HAP-1 (cell line): ENCODE results near the gene THADA.
"Not testable (repeated sequence)": the region's sequence is repeated elsewhere in the genome, so short reads cannot be mapped to it uniquely, and the experiment has no call there.

ENCODE experiments used
- DNase-seq, 2 experiments: peaks; one replicate each; pipeline ENCODE4 v3.0.0-alpha.2; 2016 to 2020; ENCODE audit warnings: low spot score in 2 of 2
- H3K27me3 ChIP-seq: fragments of 250-450 bp; sonication (Bioruptor Pico); 2 replicates; pipeline ENCODE4 v1.5.1; 2020; ENCODE audit warnings: low read depth, mild to moderate bottlenecking, moderate library complexity
- H3K36me3 ChIP-seq: fragments of 250-450 bp; sonication (Bioruptor Pico); replicated peaks from 2 replicates; pipeline ENCODE4 v1.5.1; 2020; ENCODE audit warnings: mild to moderate bottlenecking
- H3K4me1 ChIP-seq: fragments of 250-450 bp; sonication (Bioruptor Pico); 2 replicates; pipeline ENCODE4 v1.5.1; 2020; ENCODE audit warnings: mild to moderate bottlenecking
- H3K4me3 ChIP-seq: fragments of 250-450 bp; sonication (Bioruptor Pico); 2 replicates; pipeline ENCODE4 v1.5.1; 2020; ENCODE audit warnings: mild to moderate bottlenecking, moderate library complexity
- H3K9me3 ChIP-seq: fragments of 250-450 bp; sonication (Bioruptor Pico); 2 replicates; pipeline ENCODE4 v1.5.1; 2020; ENCODE audit warnings: mild to moderate bottlenecking, moderate library complexity
- in situ Hi-C: fragments of 300-500 bp; cut with MboI; formaldehyde crosslinking; loops from 3 replicates; pipeline ENCODE4 v1.14.3; 2020; ENCODE audit warnings: low sequenced_read_pairs, inconsistent platforms, mixed read lengths

Gene THADA, protein sequence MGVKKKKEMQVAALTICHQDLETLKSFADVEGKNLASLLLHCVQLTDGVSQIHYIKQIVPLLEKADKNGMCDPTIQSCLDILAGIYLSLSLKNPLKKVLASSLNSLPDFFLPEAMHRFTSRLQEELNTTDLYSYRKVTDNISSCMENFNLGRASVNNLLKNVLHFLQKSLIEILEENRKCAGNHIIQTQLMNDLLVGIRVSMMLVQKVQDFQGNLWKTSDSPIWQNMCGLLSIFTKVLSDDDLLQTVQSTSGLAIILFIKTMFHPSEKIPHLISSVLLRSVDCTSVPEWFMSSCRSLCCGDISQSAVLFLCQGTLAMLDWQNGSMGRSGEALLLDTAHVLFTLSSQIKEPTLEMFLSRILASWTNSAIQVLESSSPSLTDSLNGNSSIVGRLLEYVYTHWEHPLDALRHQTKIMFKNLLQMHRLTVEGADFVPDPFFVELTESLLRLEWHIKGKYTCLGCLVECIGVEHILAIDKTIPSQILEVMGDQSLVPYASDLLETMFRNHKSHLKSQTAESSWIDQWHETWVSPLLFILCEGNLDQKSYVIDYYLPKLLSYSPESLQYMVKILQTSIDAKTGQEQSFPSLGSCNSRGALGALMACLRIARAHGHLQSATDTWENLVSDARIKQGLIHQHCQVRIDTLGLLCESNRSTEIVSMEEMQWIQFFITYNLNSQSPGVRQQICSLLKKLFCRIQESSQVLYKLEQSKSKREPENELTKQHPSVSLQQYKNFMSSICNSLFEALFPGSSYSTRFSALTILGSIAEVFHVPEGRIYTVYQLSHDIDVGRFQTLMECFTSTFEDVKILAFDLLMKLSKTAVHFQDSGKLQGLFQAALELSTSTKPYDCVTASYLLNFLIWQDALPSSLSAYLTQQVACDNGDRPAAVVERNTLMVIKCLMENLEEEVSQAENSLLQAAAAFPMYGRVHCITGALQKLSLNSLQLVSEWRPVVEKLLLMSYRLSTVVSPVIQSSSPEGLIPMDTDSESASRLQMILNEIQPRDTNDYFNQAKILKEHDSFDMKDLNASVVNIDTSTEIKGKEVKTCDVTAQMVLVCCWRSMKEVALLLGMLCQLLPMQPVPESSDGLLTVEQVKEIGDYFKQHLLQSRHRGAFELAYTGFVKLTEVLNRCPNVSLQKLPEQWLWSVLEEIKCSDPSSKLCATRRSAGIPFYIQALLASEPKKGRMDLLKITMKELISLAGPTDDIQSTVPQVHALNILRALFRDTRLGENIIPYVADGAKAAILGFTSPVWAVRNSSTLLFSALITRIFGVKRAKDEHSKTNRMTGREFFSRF (N-terminal part only)

DNA sequence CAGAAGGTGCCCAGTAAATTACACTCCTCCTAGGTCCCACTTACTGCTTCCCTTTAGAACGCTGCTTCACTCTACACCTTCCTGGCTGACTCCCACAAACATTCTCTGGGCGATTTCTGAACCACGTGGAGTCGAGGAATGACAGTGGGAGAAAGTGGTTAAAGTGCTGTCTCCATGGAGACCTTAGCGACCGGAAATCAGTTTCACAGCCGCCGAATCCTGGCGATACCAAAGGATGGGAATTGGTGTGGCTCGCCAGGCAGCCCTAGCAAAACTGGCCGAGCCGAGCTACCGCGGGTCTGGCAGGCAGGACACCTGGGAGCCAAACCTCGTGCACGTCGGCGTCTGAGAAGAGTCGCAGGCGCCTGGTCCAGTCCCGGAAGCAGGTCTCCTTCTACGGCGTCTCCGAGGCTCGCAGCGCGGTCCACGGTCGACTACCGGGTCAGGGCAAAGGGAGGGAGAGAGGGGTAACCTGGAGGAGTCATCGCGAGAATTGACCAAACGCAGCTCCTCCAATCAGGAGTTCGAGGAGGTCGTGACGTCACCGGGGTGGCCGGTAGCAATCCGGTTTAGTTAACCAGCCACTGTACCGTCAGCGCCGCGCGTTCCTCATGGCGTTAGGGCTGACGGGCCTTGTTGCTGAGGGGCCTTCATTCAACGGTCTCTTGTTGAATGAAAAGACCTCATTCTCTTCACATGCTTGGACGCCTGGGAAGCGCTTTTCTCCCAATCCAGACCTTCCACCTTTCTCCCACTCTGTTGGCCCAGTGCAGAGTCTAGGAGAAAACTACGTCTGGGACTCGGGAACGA lies at the start of gene THADA:
Gene THADA, minus strand, starts transcription at position 436 of the 810 bp plus-strand sequence. CDS start 3,646 bp downstream, outside the sequence.
- Histone ChIP-seq H3K4me1 (peaks cover 8% of the 10 kb centered on the region), H3K27me3 (peaks cover 3% of the 10 kb centered on the region; the same call in 1 of the 2 replicates), H3K4me3 (peak within 1 kb of the TSS; percentile 80), H3K36me3 (peaks cover 5% of the 10 kb centered on the region), H3K9me3 (no peaks in the 10 kb centered on the region)
- in situ Hi-C loops, result no loop called here
- DNase-seq, result peak; percentile 98 to 99

DNA sequence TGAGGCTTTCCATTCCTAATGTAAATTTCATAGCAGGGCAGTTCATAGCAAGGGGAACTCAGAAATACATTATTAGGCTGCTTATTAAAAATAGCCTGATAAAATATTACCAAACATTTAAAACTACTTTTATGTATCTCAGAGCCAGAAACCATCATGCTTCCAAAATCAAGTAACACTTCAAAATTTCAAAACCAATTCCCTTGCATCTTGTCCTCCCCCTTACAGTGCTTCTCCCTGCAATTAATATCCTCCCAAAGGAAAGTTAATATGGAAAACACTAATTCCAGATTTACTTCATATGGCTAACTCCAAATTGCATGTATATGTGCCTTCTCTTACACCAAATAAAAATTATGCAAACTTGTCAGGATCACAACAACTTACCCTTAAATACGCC lies 47.8 kb upstream of the THADA start:
- in situ Hi-C loops, result no loop called here
- H3K4me3 ChIP-seq, result no peak overlapping the region

DNA sequence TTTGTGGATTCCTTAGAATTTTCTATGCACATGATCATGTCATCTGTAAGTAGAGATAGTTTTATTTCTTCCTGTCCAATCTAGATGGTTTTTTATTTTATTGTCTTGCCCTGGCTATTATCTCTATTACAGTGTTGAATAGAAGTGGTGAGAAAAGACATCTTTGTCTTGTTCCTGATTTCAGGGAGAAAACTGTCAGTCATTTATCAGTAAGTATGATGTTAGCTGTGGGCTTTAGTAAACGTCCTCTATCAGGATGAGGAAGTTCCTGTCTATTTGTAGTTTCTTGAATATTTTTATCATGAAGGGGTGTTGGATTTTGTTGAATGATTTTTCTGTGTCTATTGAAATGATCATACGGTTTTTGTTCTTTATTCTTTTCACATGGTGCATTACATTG lies 46.5 kb upstream of the THADA start:
- no peaks in the 10 kb centered on the region for H3K27me3 ChIP-seq
- no peak for DNase-seq
- H3K4me3 ChIP-seq, result no peak overlapping the region
- H3K4me1 ChIP-seq, result peaks cover 13% of the 10 kb centered on the region; the same call in 1 of the 2 replicates
- H3K9me3 ChIP-seq, result no peaks in the 10 kb centered on the region
- in situ Hi-C loops, result no loop called here
- H3K36me3 ChIP-seq, result no peaks in the 10 kb centered on the region

More for the DNA sequence above, 47.8 kb upstream of the THADA start:
- no peak for DNase-seq
- H3K27me3 ChIP-seq, result no peaks in the 10 kb centered on the region
- H3K36me3 ChIP-seq, result no peaks in the 10 kb centered on the region
- no peaks in the 10 kb centered on the region for H3K9me3 ChIP-seq
- H3K4me1 ChIP-seq, result peaks cover 7% of the 10 kb centered on the region; the same call in 1 of the 2 replicates

DNA sequence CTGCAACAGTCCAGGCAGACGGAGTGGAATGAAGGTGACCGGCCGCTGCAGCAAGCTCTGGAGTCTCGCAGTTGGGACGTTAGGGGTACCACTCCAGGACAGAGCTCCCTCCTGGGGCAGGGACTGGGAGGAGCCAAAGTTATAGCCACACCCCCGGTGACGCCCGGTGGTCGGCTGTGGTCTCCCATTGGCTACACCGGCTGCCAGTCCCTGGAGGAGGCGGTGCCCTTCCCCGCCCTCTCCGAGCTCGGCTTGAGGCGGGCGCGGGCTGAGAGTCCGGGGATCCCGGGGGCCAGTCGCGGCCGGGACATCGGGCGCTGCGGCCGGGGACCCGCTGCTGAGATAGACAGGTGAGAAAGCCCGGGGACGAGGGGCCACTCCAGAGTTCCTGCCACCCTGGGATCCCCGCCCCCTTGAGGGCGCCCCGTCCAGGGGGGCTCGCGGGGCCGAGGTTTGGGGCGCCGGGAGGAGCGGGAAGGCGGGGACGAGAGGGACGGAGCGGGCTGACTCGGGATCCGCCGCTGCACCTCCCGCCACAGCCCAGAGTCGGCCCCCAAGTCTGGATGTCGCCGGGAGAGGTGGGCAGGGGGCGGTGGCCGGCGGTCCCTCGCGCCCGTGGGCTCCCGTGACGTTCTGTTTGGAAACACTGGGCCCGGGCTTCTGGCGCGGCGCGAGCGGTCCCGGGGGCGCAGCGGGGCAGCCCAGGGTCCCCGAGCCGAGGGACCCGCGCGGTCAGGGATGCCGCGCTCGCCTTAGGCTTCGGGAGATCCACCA lies 41.4 kb upstream of the THADA start, which contains the start of gene PLEKHH2:
Gene PLEKHH2, plus strand, starts transcription at position 231 of the 774 bp plus-strand sequence. CDS start 7,414 bp downstream, outside the sequence.
- peak; percentile 78 to 96 for DNase-seq
- in situ Hi-C loops, result no loop called here
- Histone ChIP-seq H3K36me3 (no peaks in the 10 kb centered on the region), H3K9me3 (no peaks in the 10 kb centered on the region), H3K4me3 (peak within 1 kb of the TSS; percentile 83), H3K4me1 (peaks cover 22% of the 10 kb centered on the region), H3K27me3 (no peaks in the 10 kb centered on the region)

GRCh38 chr2:43636621-43637020 lies 40.8 kb upstream of the THADA start:
- Histone ChIP-seq H3K9me3 (no peaks in the 10 kb centered on the region), H3K36me3 (no peaks in the 10 kb centered on the region), H3K4me3 (peak overlapping the region; percentile 83), H3K27me3 (no peaks in the 10 kb centered on the region), H3K4me1 (peaks cover 22% of the 10 kb centered on the region)
- in situ Hi-C loops, result no loop called here
- no peak for DNase-seq

DNA sequence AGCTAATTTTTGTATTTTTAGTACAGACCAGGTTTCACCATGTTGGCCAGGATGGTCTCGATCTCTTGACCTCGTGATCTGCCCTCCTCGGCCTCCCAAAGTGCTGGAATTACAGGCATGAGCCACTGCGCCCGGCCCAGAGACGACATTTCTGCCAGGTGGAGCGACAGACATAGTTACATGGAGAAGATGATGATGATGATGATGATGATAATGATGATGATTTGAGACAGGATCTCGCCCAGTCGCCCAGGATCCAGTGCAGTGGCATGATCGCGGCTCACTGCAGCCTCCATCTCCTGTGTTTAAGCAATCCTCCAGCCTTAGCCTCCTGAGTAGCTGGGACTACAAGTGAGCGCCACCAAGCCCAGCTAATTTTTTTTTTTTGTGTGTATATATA lies 40.3 kb upstream of the THADA start:
- H3K27me3 ChIP-seq, in situ Hi-C loops, H3K9me3 ChIP-seq, DNase-seq, H3K4me3 ChIP-seq, H3K36me3 ChIP-seq: not testable (repeated sequence)
- H3K4me1 ChIP-seq, result peaks cover 22% of the 10 kb centered on the region

- in situ Hi-C loops, result no loop called here
- H3K27me3 ChIP-seq, result no peaks in the 10 kb centered on the region
- DNase-seq, result peak in 1 of 2 experiments; percentile 58
These were observed 38.9 kb upstream of the THADA start for GRCh38 chr2:43634604-43635306.

DNA sequence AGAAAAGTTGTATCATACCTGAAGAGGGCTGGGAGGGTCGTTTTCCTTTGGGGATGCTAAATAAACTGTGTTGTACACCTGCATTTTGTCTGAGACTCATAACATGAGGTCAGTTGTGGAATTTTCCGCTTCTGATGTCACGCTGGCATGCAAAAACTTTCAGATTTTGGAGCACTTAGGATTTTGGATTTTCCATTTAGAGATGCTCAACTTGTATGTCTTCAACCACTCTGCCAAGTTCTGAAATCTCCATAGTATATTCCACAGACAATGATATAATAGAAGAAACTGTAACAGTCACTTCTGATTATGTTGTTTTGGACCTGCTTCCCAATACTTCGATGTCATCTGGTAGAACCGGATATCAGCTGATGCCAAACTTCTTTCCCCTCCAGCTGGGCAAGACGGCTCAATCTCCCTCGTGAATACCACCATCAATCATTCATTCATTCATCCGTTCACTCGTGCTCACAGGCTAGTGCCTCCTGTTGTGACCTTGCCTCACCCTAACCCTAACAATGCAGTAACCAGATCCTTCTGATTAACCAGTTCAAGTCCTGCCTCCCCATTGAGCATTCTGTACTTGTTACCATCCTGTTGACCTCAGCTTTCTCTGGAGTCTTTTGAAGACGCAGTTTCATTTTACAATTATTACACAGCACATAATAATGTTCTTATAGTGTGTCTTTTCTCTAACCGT lies 35.9 kb upstream of the THADA start:
- no peak overlapping the region for H3K4me3 ChIP-seq
- no peaks in the 10 kb centered on the region for H3K9me3 ChIP-seq
- no peaks in the 10 kb centered on the region for H3K36me3 ChIP-seq
- peaks cover 15% of the 10 kb centered on the region for H3K4me1 ChIP-seq
- H3K27me3 ChIP-seq, result peaks cover 8% of the 10 kb centered on the region
- in situ Hi-C loops, result no loop called here
- DNase-seq, result no peak

More at GRCh38 chr2:43634604-43635306, 38.9 kb upstream of the THADA start:
- Histone ChIP-seq H3K4me1 (peaks cover 22% of the 10 kb centered on the region), H3K9me3 (no peaks in the 10 kb centered on the region), H3K36me3 (no peaks in the 10 kb centered on the region), H3K4me3 (no peak overlapping the region)

DNA sequence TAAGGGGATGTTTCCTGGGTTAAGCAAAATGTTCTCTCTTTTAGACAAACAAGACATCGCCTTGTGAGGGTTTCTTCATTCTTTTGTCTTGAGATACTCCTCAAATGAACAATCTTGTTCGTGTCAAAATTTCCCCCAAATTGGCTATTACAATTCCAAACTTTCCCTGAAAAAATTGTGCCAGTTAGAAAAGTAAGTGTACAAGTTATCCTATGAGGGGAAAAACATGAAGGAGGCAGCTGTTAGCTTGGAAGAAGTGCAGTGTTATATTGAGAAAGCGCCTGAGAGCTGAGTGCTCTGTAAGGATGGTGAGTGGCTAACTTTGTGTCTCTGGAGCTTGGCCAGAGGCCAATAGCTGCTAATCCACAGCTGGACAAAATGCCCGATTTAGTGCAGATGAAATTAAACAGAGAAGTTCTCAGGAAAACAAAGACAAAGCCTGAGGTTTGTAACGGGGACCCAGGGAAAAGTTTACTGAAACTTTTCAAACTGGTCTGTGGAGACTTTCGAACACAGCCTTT lies 27.2 kb upstream of the THADA start:
- H3K4me3 ChIP-seq, result no peak overlapping the region
- peak in 1 of 2 experiments; percentile 40 for DNase-seq
- no peaks in the 10 kb centered on the region for H3K9me3 ChIP-seq
- no peaks in the 10 kb centered on the region for H3K4me1 ChIP-seq
- in situ Hi-C loops, result no loop called here
- no peaks in the 10 kb centered on the region for H3K36me3 ChIP-seq
- H3K27me3 ChIP-seq, result peaks cover 8% of the 10 kb centered on the region

- Histone ChIP-seq H3K36me3 (no peaks in the 10 kb centered on the region), H3K27me3 (peaks cover 8% of the 10 kb centered on the region), H3K9me3 (no peaks in the 10 kb centered on the region), H3K4me1 (no peaks in the 10 kb centered on the region), H3K4me3 (no peak overlapping the region)
- DNase-seq, result no peak
- in situ Hi-C loops, result loop anchor here (10.0 kb wide), 1 partner anchor 255 kb away; no protein-coding TSS in a partner anchor
These were observed 23.7 kb upstream of the THADA start for GRCh38 chr2:43619511-43619910.
